KBM-7 (cell line): ENCODE measurements around the gene CLBA1.

Experiments
- DNase-seq: peaks from one replicate; pipeline ENCODE4 v3.0.0-alpha.2; 2015
- in situ Hi-C: fragments of 300-500 bp; cut with MboI; formaldehyde crosslinking; loops from 2 replicates; pipeline ENCODE4 v1.14.3; 2020; ENCODE audit warnings: low sequenced_read_pairs, low pct_unique_long_range_greater_than_20kb, mixed read lengths

The CLBA1 gene

DNA sequence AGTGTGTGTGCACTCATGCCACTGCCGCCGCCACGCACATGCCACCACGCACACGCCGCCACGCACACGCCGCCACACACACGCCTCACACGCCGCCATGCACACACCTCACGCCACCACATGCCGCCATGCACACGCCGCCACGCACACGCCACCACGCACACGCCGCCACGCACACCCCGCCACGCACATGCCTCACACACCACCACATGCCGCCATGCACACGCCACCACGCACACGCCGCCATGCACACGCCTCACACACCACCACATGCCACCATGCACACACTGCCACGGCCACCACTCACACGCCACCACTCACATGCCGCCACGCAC lies 6.3 kb downstream of the CLBA1 start:
- in situ Hi-C loops: no loop called here
- no peak for DNase-seq

- DNase-seq: no peak
- in situ Hi-C loops: no loop called here
Measured at GRCh38 chr14:104992501-104992900, 6.9 kb downstream of the CLBA1 start.

- in situ Hi-C loops: no loop called here
- no peak for DNase-seq
Measured at GRCh38 chr14:104993306-104993705, 7.7 kb downstream of the CLBA1 start.

DNA sequence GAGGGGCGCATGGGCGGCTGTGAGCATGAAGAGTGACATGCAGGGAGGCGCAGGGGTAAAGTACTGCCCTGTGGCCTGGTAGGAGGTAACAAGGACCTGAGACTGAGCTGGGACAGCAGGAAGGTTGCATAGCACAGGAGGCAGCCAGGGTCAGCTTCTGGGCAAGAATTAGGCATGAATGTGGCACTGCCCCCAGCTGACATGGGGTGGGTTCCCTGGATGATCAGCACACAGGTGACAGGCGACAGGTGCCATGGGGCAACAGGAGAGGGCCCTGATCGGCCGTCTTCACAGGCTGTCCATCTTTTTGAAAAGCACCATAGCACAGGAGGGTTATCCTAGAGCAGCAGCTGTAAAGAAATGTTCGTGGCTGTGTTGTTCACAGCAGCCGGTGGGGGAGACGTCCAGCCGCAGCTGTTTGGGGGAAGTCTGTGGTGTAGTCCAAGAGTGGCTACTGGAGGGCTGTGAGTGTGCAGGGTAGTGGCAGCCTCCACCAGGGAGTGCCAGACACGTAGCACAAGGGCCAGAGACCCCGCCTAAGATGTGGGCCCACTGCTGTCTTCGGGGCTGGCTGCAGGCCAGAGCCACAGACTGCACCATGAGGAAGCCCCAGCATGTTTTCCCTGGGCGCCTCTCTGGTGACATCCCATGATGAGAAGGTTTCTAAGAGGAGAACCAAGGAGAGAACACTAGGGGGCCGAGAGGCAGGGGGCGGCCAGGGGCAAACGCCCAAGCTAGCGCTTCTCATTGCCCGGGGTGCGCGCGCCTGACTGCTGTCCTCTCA lies 8.4 kb downstream of the CLBA1 start:
- in situ Hi-C loops: no loop called here
- DNase-seq: no peak

GRCh38 chr14:104994978-104995377 lies 9.4 kb downstream of the CLBA1 start:
- DNase-seq: no peak
- in situ Hi-C loops: no loop called here

DNA sequence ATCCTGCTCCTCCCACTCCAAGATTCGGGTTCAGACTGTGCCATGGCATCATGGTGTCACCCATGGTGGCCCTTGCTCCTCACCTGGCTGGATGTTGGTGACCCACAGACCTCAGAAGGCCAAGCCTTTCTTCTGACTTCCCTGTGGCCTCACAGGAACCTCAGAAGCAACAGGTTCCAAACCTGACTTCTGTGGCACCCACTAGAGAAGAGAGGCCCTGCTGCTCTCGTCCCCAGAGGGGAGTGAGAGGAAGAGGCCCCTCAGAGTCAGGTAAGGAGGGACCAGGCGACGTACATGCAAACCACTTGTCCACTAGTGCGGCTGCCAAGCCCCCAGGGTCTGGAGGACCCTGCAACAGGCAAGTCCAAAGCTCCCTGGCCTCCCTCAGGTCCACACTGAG lies 10.4 kb downstream of the CLBA1 start:
- in situ Hi-C loops: no loop called here
- DNase-seq: no peak

DNA sequence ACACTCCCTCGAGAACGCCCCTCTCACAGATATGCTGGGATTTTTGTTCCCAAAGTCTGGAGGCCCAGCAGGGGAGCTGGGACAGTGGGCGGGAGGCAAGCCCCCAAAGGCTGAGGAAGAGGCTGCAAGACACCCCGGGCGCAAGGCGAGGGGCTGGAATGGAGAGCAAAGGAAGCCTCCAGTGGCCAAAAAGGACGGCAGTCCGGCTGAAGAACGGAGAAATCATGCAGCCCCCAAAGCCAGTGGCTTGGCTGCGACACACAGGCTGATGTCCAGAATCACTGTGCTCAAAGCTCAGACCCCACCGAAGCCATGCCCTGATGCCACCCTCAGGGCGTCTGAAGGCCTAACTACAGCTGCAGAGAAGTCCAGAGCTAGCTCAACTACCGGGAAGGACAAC lies 10.9 kb downstream of the CLBA1 start:
- in situ Hi-C loops: no loop called here
- DNase-seq: no peak

DNA sequence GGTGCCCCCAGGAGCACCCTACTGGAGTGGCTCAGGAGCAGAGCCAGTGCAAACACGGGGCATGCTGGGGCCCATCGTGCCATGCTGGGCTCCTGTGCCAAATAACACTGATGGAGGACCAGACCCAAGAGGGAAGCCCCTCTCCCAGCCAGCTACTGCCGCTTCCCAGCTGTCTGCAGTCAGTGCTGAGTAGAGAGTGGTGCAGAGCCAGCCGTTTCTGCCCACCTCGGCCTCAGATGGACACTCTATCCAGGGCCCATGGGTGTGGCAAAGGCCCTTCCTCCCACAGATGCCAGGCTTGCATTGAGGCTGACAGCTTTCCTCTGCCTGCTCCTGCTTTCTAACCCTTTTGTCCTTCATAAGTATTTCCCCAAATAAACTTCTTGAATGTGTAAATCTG lies 13.2 kb downstream of the CLBA1 start:
- in situ Hi-C loops: no loop called here
- no peak for DNase-seq

GRCh38 chr14:104999361-104999760 lies 13.8 kb downstream of the CLBA1 start:
- DNase-seq: no peak
- in situ Hi-C loops: no loop called here

DNA sequence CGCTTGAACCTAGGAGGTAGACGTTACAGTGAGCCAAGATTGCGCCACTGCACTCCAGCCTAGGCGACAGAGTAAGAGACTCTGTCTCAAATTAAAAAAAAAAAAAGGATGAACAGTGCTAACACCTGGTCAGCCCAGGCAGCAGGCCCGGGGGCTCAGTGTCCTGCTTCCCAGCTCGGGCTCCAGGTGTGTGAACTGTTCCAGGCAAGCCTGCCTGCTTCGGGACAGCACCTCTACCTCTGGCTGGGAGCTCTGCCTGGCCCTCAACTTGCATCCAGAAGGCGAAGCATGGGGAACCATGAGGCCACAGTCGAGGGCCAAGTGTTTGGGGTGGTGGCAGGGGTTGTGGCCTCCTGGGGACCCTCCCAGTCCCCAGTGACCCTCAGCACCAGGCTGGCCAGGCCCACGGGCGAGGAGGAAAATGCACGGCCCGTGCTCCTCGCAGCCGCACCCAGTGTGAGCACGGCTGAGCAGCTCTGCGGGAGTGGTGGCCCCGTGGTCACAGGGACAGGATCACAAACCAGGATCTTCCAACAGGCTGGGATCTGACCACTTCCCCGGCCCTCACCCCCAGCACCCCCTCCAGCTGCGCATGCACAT lies 19.8 kb downstream of the CLBA1 start:
- DNase-seq: no peak
- in situ Hi-C loops: no loop called here

DNA sequence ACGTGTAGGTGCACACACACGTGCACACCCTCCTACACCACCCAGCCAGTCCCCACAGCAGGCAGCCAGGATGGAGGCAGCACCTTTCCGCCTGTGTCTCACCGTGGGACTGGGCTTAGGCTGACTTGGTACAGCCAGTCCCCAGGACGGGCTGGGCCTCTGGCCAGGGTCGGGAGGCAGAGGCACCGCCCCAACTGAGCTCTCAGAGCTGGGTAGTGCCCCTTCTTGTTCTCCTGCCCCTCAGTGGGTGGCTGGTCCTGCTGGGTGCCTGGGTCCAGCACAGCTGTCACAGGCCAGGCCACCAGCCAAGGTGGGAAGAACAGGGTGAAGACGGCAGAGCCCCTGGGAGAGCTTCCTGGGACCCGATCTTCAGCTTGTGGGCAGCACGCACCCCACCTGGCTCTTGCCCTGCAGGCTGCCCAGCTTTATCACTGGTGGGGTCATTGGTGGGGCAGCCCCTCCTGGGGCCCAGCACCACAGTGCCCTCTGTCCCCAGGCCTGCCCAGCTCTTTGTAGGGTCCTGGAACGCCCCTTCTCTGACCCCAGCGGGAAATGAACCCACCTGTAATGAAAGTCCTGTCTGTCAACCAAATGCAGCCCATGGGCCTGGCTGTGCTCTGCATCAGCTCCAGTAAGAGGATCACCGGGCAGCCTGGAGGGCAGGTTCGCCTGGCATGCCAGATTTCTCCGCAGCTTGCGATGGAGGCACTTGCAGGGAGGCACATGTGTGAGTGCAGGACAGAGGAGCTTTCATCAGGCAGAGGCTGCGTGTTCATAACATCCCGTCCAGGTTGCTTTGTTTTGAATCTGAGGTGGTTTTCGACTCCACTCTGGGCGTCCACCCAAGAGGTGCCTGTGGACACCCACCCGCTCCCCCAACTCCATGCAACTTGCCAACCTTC lies 20.6 kb downstream of the CLBA1 start:
- in situ Hi-C loops: no loop called here

DNA sequence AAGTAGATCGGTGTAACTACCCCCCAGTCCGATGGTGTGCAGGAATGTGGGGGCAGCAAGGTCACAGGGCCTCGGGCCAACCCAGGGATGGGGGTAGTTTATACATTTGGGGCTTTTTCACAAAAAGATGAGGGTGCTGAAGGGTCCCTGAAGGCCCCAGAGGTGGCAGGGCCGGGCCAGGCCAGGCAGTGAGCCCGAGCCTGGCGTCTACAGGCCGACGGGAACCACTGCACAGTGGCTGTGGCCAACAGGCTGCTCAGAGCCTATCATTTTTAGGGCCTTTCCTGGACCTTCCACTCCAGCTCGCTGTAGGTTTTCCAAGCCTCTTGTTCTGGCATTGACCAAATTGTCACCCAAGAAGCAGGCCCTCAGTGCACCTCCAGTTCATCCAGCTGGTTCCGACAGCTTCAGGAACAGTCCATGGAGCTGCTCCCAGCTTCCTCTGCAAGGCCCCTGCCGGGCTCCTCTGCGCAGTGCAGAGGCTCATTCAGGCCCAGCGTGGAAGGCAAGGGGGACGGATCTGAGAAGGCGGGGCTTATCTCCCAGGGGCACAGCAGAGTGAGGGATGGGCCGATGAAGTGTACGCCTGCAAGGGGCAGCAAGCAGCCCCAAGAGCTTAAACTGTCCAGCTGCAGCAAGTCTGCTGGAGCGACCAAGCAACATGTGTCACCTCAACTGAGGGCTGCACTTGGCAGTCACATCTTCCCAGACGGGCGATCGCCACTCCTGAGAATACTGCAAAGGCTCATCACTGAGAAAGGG lies 21.4 kb downstream of the CLBA1 start:
- no peak for DNase-seq
- in situ Hi-C loops: no loop called here

More for the DNA sequence above, 20.6 kb downstream of the CLBA1 start:
- DNase-seq: no peak

GRCh38 chr14:105007593-105008264 lies 22.1 kb downstream of the CLBA1 start:
- DNase-seq: no peak
- in situ Hi-C loops: no loop called here

DNA sequence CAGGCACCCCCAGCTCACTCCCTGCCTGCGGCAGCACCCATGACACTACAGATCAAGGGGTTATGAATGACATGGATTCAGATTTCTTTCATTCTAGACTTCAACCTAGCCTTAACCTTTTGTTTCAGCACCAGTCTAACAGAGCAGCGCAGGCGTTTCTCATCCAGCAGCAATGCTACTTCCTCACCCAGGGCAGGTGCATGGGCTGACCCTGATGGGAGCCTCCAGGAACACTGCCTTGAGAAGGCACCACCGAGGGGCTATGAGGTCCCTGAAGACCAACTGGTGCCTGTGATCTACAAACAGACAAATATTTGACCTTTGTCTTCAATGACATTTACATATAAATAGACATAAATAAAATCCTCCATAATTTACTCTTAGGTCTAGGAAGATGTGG lies 24.5 kb downstream of the CLBA1 start:
- in situ Hi-C loops: no loop called here
- no peak for DNase-seq

DNA sequence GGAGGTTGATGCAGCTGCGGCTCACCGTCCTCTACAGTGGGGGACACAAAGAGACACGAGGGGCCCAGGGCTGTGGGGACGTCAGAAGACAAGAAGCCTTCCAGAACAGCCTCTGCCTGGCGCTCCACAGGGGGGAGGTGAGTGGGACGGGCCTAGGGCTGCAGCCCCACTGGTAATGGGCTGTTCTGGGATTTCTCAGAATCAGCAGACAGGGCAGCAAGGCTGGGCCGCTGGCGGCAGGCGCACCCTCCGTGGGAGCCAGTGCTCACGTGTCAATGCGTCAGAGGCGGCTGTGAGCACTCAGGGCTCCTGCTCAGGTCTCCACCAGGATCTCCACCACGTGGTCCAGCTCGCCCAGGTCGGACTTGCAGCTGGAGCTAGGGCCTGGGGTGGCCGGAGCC lies 25.3 kb downstream of the CLBA1 start:
- DNase-seq: no peak
- in situ Hi-C loops: no loop called here

DNA sequence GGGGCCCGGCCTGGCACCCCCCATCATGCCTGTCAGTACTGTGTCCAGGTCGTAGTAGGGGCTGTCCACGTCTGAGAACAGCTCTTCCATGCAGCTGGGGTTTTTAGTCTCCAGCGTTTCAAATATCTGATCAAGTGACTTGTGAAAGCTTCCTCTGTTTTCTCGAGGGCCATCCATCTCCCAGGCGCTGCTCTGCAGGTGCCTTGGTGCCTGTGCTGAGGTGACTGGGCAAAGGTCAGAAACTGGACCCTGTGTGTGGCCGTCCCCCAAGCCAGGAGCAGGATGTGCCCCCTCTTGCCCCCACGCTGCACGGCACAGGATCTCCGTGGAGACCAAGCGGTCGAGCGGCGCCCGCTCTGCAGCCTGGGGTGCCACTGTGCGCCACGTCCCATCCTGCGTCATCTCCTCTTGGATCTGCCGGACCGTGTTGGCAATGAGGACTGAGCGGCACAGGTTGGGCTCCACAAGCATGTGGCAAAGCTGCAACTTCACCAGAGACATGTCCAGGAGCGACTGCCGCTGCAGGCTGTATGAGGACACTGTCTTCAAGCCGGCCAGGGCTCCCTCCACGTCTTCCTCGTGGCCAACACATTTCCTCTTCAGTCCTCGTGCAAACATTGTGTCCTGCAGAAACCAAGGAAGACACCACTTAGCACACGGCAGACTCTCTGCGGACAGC lies 25.9 kb downstream of the CLBA1 start:
- in situ Hi-C loops: no loop called here
- DNase-seq: no peak

DNA sequence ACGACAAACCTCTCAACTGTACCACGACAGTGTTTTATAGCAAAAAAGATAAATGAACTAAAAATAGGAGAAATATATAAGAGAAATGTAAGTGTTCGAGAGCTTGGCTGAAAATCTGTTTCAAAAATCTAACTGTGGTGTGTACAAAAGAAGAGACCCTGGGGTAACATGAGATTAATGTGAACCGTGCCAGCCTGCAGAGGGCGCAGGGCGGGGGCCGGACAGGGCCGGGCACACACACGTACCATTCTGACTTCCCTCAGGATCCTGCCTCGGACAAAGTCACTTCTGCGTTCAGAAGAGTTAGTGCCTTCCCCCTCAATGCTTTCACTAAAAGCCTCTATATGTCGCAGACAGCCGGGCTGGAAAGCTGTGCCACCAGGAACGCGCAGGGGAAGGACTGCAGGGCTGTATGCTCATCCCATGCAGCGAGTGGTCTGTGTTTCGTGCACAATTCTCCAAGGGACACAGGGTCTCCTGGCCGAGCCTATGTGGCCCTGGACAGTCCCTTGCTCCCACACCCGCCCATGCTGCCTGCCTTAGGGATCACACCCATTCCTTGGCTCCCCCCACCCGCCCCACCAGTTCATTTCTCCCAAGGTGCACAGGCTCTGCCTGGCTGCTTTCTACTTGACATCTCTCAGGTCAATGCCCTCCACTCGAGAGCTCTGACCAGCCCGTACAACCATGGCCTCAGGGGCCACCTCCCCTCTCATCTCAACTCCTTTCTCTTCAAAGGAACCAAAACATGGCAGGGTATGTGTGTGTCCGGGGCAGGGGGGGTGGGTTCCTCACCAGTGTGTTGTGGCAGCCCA lies 26.8 kb downstream of the CLBA1 start:
- DNase-seq: no peak
- in situ Hi-C loops: no loop called here
